H9 (cell line): ENCODE data around the gene AHSG. TPM values are rescaled to one million over a fixed set of nuclear protein-coding genes. Genes with fewer than 3 reads are reported as not detected.
"Not testable (repeated sequence)": the region's sequence is repeated elsewhere in the genome, so short reads cannot be mapped to it uniquely, and the experiment has no call there.

Experiments used
- DNase-seq: peaks from one replicate; pipeline ENCODE4 v3.0.0-alpha.2; 2017
- H2AFZ ChIP-seq: one replicate; pipeline ENCODE4 v1.6.1; 2013; ENCODE audit warnings: mild to moderate bottlenecking, low read length, control low read depth, moderate library complexity
- H2AK5ac ChIP-seq: 2 replicates; pipeline ENCODE4 v1.6.1; 2013; ENCODE audit warnings: low read length, control low read depth, mixed read lengths; ENCODE audit not compliant: insufficient read length
- H2BK120ac ChIP-seq: one replicate; pipeline ENCODE4 v1.6.1; 2013; ENCODE audit warnings: low read depth, mild to moderate bottlenecking, low read length, control low read depth, inconsistent platforms; ENCODE audit not compliant: poor library complexity, severe bottlenecking
- H2BK12ac ChIP-seq: 2 replicates; pipeline ENCODE4 v1.6.1; 2013; ENCODE audit warnings: low read length, control low read depth, mixed read lengths, low read depth; ENCODE audit not compliant: insufficient read length
- H2BK15ac ChIP-seq: 2 replicates; pipeline ENCODE4 v1.6.1; 2013; ENCODE audit warnings: low read depth, low read length, control low read depth
- H2BK20ac ChIP-seq: one replicate; pipeline ENCODE4 v1.6.1; 2013; ENCODE audit warnings: low read depth, mild to moderate bottlenecking, low read length, control low read depth, inconsistent platforms; ENCODE audit not compliant: poor library complexity, severe bottlenecking
- H2BK5ac ChIP-seq: 2 replicates; pipeline ENCODE4 v1.6.1; 2013; ENCODE audit warnings: low read length, control low read depth, mixed read lengths; ENCODE audit not compliant: insufficient read length
- H3K14ac ChIP-seq: 2 replicates; pipeline ENCODE4 v1.6.1; 2013; ENCODE audit warnings: low read length, control low read depth; ENCODE audit not compliant: insufficient read depth
- H3K18ac ChIP-seq: 2 replicates; pipeline ENCODE4 v1.6.1; 2013; ENCODE audit warnings: low read depth, mild to moderate bottlenecking, mixed read lengths, low read length, control low read depth; ENCODE audit not compliant: insufficient read length
- H3K23ac ChIP-seq: 2 replicates; pipeline ENCODE4 v1.6.1; 2013; ENCODE audit warnings: low read length, control low read depth, mixed read lengths, low read depth; ENCODE audit not compliant: insufficient read length
- H3K23me2 ChIP-seq: 2 replicates; pipeline ENCODE4 v1.6.1; 2013; ENCODE audit warnings: low read depth, mild to moderate bottlenecking, mixed read lengths, low read length, control low read depth; ENCODE audit not compliant: insufficient read length, poor library complexity, severe bottlenecking
- H3K27ac ChIP-seq: 2 replicates; pipeline ENCODE4 v1.5.1; 2013; ENCODE audit warnings: low read length, control low read depth, mixed read lengths, low read depth; ENCODE audit not compliant: insufficient read length
- H3K27me3 ChIP-seq: 2 replicates; pipeline ENCODE4 v1.6.1; 2013; ENCODE audit warnings: low read length, control low read depth, inconsistent platforms; ENCODE audit not compliant: insufficient read depth
- H3K4ac ChIP-seq: 2 replicates; pipeline ENCODE4 v1.6.1; 2013; ENCODE audit warnings: low read depth, mild to moderate bottlenecking, control low read depth, inconsistent platforms, low read length, moderate library complexity
- H3K4me1 ChIP-seq: 2 replicates; pipeline ENCODE4 v1.6.1; 2013; ENCODE audit warnings: low read length, control low read depth, inconsistent platforms; ENCODE audit not compliant: insufficient read depth
- H3K4me2 ChIP-seq: 2 replicates; pipeline ENCODE4 v1.6.1; 2013; ENCODE audit warnings: low read length, control low read depth, mixed read lengths; ENCODE audit not compliant: insufficient read length, insufficient read depth
- H3K56ac ChIP-seq: 2 replicates; pipeline ENCODE4 v1.6.1; 2013; ENCODE audit warnings: low read depth, mild to moderate bottlenecking, mixed read lengths, low read length, control low read depth; ENCODE audit not compliant: insufficient read length
- H3K79me1 ChIP-seq: 2 replicates; pipeline ENCODE4 v1.6.1; 2013; ENCODE audit warnings: low read depth, mild to moderate bottlenecking, moderate library complexity, low read length, control low read depth, inconsistent platforms; ENCODE audit not compliant: insufficient read depth, poor library complexity, severe bottlenecking
- H3K79me2 ChIP-seq: 2 replicates; pipeline ENCODE4 v1.6.1; 2013; ENCODE audit warnings: low read length, control low read depth, inconsistent platforms; ENCODE audit not compliant: insufficient read depth
- H3K9ac ChIP-seq: 2 replicates; pipeline ENCODE4 v1.6.1; 2013; ENCODE audit warnings: low read length, control low read depth, mixed read lengths; ENCODE audit not compliant: insufficient read length; ENCODE audit errors: extremely low read depth
- H3K9me3 ChIP-seq: one replicate; pipeline ENCODE4 v1.6.1; 2013; ENCODE audit warnings: low read depth, low read length, inconsistent platforms; ENCODE audit not compliant: control insufficient read depth
- H3T11ph ChIP-seq: one replicate; pipeline ENCODE4 v1.6.1; 2013; ENCODE audit warnings: mild to moderate bottlenecking, low read length, control low read depth, inconsistent platforms
- H4K20me1 ChIP-seq: one replicate; pipeline ENCODE4 v1.6.1; 2013; ENCODE audit not compliant: control insufficient read depth, insufficient read length, insufficient read depth
- H4K5ac ChIP-seq: 2 replicates; pipeline ENCODE4 v1.6.1; 2013; ENCODE audit warnings: low read depth, mild to moderate bottlenecking, mixed read lengths, low read length, control low read depth; ENCODE audit not compliant: insufficient read length
- H4K8ac ChIP-seq: replicated peaks from 2 replicates; pipeline ENCODE4 v1.6.1; 2013; ENCODE audit warnings: low read length, control low read depth, mixed read lengths, low read depth; ENCODE audit not compliant: insufficient read length
- H4K91ac ChIP-seq: 2 replicates; pipeline ENCODE4 v1.6.1; 2013; ENCODE audit warnings: low read depth, mild to moderate bottlenecking, moderate library complexity, mixed read lengths, low read length, control low read depth; ENCODE audit not compliant: insufficient read length
- H3K27ac Mint-ChIP-seq, 3 experiments: 2 replicates in 2 of 3; 3 replicates in 1 of 3; pipeline ENCODE4 v1.8.0; 2020 to 2021; ENCODE audit warnings: mixed read lengths in 3 of 3, mild to moderate bottlenecking in 1 of 3, moderate library complexity in 1 of 3
- H3K27me3 Mint-ChIP-seq: 2 replicates; pipeline ENCODE4 v1.8.0; 2021; ENCODE audit warnings: low read depth, mild to moderate bottlenecking, moderate library complexity, mixed read lengths
- H3K36me3 Mint-ChIP-seq, 3 experiments: 2 replicates in 2 of 3; 3 replicates in 1 of 3; pipeline ENCODE4 v1.8.0; 2020 to 2021; ENCODE audit warnings: low read depth in 3 of 3, mixed read lengths in 3 of 3; ENCODE audit not compliant: insufficient read depth in 1 of 3
- H3K4me1 Mint-ChIP-seq, 2 experiments: 2 replicates each; pipeline ENCODE4 v1.8.0; 2020; ENCODE audit warnings: mixed read lengths in 2 of 2
- H3K4me3 Mint-ChIP-seq, 2 experiments: 2 replicates in 1 of 2; 3 replicates in 1 of 2; pipeline ENCODE4 v1.8.0; 2020 to 2021; ENCODE audit warnings: mild to moderate bottlenecking in 2 of 2, mixed read lengths in 2 of 2, moderate library complexity in 1 of 2
- H3K9me3 Mint-ChIP-seq, 2 experiments: 2 replicates in 1 of 2; 3 replicates in 1 of 2; pipeline ENCODE4 v1.8.0; 2020; ENCODE audit warnings: mild to moderate bottlenecking in 2 of 2, mixed read lengths in 2 of 2, moderate library complexity in 1 of 2
- CTCF ChIP-seq: fragments of 200-600 bp; sonication (generic); conservative IDR thresholded peaks from 3 replicates; pipeline ENCODE4 v1.8.0; 2021; ENCODE audit warnings: antibody characterized with exemption, mild to moderate bottlenecking
- WGBS: extraction: QIAGEN DNeasy Blood & Tissue Kit; methylation state at CpG from one replicate; pipeline ENCODE4 v1.1.7; 2013; ENCODE audit warnings: missing lambda C conversion rate, low lambda C conversion rate, mixed read lengths; ENCODE audit not compliant: insufficient read length; ENCODE audit errors: extremely low coverage; 5-methylcytosine and 5-hydroxymethylcytosine counted together
- total RNA-seq: library from RNA; stranded (reverse); gene quantifications from 2 replicates; pipeline ENCODE4 v1.2.1, GENCODE V29; 2021

AHSG gene
- total RNA-seq, 1 experiment from 2014 or later = not detected

GRCh38 chr3:186583831-186584230 lies 29.0 kb upstream of the AHSG start:
- no peak overlapping the region for H3K27ac ChIP-seq
- Mint-ChIP-seq H3K4me1 (no peaks in the 10 kb centered on the region), H3K36me3 (peaks cover 38 to 66% (median 63%) of the 10 kb centered on the region in 3 experiments; a peak in 6 of 7 replicates), H3K27ac (no peak overlapping the region), H3K4me3 (no peak overlapping the region), H3K9me3 (no peaks in the 10 kb centered on the region), H3K27me3 (no peaks in the 10 kb centered on the region)
- H3K4ac ChIP-seq = no peak overlapping the region
- no peak overlapping the region for H3K18ac ChIP-seq
- no peak for DNase-seq
- no peak overlapping the region for H3K4me2 ChIP-seq
- no peak overlapping the region for H3K23ac ChIP-seq
- no peak overlapping the region for H3T11ph ChIP-seq
- H3K56ac ChIP-seq = no peak overlapping the region
- no peak overlapping the region for H4K5ac ChIP-seq
- WGBS = no CpG with 5 or more reads among the region's 5 CpGs
- H3K23me2 ChIP-seq = no peaks in the 10 kb centered on the region
- no peaks in the 10 kb centered on the region for H3K4me1 ChIP-seq
- H2AK5ac ChIP-seq = no peak overlapping the region
- H3K9me3 ChIP-seq = no peaks in the 10 kb centered on the region
- no peak overlapping the region for H4K91ac ChIP-seq
- no peak overlapping the region for H2BK20ac ChIP-seq
- no peak overlapping the region for H2BK5ac ChIP-seq
- H2BK120ac ChIP-seq = no peak overlapping the region
- no peak overlapping the region for H4K8ac ChIP-seq
- H2BK15ac ChIP-seq = no peak overlapping the region
- H2BK12ac ChIP-seq = no peak overlapping the region
- H4K20me1 ChIP-seq = no peaks in the 10 kb centered on the region
- no peaks in the 10 kb centered on the region for H3K79me2 ChIP-seq
- no peaks in the 10 kb centered on the region for H3K79me1 ChIP-seq
- H2AFZ ChIP-seq = no peak overlapping the region
- no peak overlapping the region for H3K9ac ChIP-seq
- TF ChIP-seq CTCF = no peak
- H3K27me3 ChIP-seq = no peaks in the 10 kb centered on the region
- H3K14ac ChIP-seq = no peak overlapping the region

- WGBS = no CpG with 5 or more reads among the region's 9 CpGs
- not testable (repeated sequence) for H3K4ac ChIP-seq, H2BK5ac ChIP-seq, H3K23ac ChIP-seq, H3K4me3 Mint-ChIP-seq, H3T11ph ChIP-seq, H3K14ac ChIP-seq, H3K18ac ChIP-seq, H3K9me3 Mint-ChIP-seq, H3K9me3 ChIP-seq, H4K5ac ChIP-seq, H3K56ac ChIP-seq, H3K27ac ChIP-seq, H4K8ac ChIP-seq, H4K91ac ChIP-seq, H3K79me1 ChIP-seq, H2AK5ac ChIP-seq, H3K4me2 ChIP-seq, H3K27me3 ChIP-seq, H2BK15ac ChIP-seq, H2BK12ac ChIP-seq, H3K9ac ChIP-seq, H3K27ac Mint-ChIP-seq, H3K79me2 ChIP-seq, DNase-seq, H2BK20ac ChIP-seq, H4K20me1 ChIP-seq, H3K4me1 Mint-ChIP-seq, H2BK120ac ChIP-seq, H3K27me3 Mint-ChIP-seq, H2AFZ ChIP-seq, H3K4me1 ChIP-seq, H3K23me2 ChIP-seq
- peaks cover 31 to 49% (median 45%) of the 10 kb centered on the region in 3 experiments; a peak in 6 of 7 replicates for H3K36me3 Mint-ChIP-seq
Measured at GRCh38 chr3:186586245-186586644, 26.6 kb upstream of the AHSG start.
